ENCODE results near the gene TGFB1I1.
A peak's percentile ranks its signal among the peaks of the same experiment; 100 is the strongest.

The TGFB1I1 gene

DNA sequence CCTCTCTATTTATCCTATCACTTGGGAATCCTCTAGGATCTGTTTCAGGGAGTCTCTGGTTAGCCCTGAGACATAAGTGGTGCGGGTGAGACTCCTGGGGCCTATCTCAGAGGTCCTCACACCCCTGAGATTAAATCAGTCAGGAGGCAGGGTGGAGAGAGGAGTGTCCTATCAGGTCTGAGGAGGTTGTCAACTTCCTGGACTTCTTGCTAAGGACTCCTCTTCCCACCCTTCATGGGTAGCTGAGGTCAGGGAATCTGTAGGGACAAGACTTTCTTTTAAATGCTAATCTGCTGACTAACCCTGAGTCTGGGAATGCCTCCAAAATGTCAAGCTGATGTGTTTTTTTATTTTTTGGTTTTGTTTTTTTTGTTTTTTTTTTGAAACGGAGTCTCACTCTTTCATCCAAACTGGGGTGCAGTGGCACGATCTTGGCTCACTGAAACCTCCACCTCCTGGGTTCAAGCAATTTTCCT lies 19.3 kb upstream of the TGFB1I1 start:
- Histone ChIP-seq H3K27ac (ENCODE audit: low read depth, low read length) (peak overlapping the region; percentile 81), H3K4me1 (ENCODE audit: control insufficient read depth, insufficient read depth, low read length) (peaks cover 23% of the 10 kb centered on the region), H3K27me3 (ENCODE audit: control insufficient read depth, insufficient read depth, low read length) (no peaks in the 10 kb centered on the region), H3K4me3 (ENCODE audit: low read depth, low read length) (no peak overlapping the region), H3K9me3 (ENCODE audit: control insufficient read depth, insufficient read depth, low read length) (no peaks in the 10 kb centered on the region), H3K36me3 (ENCODE audit: control insufficient read depth, insufficient read depth, low read length) (no peaks in the 10 kb centered on the region), H3K9ac (ENCODE audit: low read depth, low read length) (no peak overlapping the region)

DNA sequence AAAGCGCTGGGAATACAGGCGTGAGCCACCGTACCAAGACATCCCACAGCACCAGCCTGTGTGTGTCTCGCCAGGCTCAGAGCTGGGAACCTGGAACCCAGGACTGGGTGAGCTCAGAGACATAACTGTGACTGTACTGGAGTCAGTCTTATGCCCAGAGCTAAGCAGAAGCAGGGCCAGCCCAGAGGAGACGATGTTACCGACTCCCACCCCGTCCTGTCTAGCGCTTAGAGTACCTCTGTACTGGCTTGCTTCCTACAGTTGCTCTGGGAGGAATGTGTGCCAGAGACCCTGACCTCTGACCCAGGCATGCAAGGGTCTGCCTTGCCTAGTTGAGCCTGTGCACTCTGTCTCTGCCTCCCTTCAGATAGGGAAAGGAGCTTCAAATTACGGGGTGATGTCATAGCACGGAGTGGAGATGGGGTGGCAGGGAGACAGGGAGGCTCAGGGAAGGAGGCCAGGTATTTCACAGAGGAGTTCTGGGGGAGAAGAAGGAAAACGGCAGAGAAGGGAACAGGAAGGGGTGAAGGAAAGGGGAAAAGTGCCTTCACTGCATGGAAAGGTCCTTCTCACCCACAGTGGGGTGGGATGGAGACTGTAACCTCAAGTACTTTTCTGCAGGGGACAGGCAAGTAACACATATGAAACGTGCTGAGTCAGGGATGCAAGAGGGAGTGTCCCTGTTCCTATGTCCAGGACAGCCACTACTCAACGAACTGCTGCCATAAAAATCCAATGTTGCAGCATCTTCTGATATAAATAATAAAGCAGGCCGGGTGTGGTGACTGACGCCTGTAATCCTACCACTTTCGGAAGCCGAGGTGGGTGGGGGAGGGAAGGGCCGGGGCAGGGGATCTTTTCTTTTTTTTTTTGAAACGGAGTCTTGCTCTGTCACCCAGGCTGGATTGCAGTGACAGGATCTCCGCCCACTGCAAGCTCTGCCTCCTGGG lies 18.4 kb upstream of the TGFB1I1 start:
- no peak overlapping the region for H3K4me3 ChIP-seq (ENCODE audit: low read depth, low read length)
- no peak overlapping the region for H3K9ac ChIP-seq (ENCODE audit: low read depth, low read length)

DNA sequence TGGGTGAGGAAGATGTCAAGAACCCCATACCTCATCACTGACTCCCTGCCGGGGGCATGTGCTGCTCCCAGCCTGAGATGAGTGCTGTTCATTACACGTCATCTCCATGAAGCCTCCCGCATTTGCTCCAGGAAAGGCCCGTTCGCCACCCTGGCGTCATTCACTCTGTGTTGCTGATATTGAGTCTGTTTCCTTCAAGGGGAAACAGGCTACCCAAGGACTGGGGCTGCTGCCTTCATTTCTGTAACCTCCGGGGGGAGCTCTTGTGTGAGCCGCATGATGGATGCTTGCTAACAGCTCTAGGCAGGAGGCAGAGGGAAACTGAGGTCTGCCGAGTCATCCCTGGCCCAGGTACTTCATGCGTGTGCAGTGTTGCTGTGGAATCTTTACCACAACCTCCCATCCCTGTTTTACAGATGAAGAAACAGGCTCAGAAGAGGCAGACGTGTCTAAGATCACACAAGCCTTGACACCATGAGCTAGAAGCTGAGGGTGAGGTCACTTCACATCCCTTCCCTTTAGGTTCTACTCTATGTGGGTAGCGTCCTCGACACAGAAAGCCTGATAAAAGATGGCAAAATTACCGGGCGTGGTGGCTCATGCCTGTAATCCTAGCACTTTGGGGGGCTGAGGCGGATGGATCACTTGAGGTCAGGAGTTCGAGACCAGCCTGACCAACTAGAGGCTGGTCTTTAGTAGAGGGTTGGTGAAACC lies 16.2 kb upstream of the TGFB1I1 start:
- no peak overlapping the region for H3K9ac ChIP-seq (ENCODE audit: low read depth, low read length)
- peaks cover 27% of the 10 kb centered on the region for H3K4me1 ChIP-seq (ENCODE audit: control insufficient read depth, insufficient read depth, low read length)
- no peaks in the 10 kb centered on the region for H3K27me3 ChIP-seq (ENCODE audit: control insufficient read depth, insufficient read depth, low read length)
- no peaks in the 10 kb centered on the region for H3K36me3 ChIP-seq (ENCODE audit: control insufficient read depth, insufficient read depth, low read length)
- H3K9me3 ChIP-seq (ENCODE audit: control insufficient read depth, insufficient read depth, low read length), result no peaks in the 10 kb centered on the region
- no peak overlapping the region for H3K4me3 ChIP-seq (ENCODE audit: low read depth, low read length)
- no peak overlapping the region for H3K27ac ChIP-seq (ENCODE audit: low read depth, low read length)

More for the DNA sequence above, 18.4 kb upstream of the TGFB1I1 start:
- H3K36me3 ChIP-seq (ENCODE audit: control insufficient read depth, insufficient read depth, low read length), result no peaks in the 10 kb centered on the region
- H3K9me3 ChIP-seq (ENCODE audit: control insufficient read depth, insufficient read depth, low read length), result no peaks in the 10 kb centered on the region
- no peaks in the 10 kb centered on the region for H3K27me3 ChIP-seq (ENCODE audit: control insufficient read depth, insufficient read depth, low read length)
- H3K4me1 ChIP-seq (ENCODE audit: control insufficient read depth, insufficient read depth, low read length), result peaks cover 27% of the 10 kb centered on the region
- peak overlapping the region; percentile 81 for H3K27ac ChIP-seq (ENCODE audit: low read depth, low read length)

DNA sequence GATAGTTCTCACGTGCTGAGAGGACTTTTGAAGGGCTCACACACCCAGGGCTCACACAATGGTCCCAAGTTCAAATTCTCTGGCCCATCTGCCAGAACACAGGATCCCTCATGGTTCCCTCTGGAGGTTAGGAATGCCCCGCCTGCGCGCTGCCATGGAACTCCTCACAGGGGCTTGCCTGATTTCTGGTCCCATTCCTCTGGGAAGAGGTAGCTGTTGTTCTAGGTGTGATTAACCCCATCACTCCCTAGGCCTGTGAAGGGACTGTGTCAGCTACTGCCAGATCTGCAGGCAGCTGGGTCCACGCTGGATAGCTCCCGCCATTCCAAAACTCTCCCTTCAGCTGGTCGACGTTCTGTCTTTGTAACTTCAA lies 15.0 kb upstream of the TGFB1I1 start:
- no peaks in the 10 kb centered on the region for H3K27me3 ChIP-seq (ENCODE audit: control insufficient read depth, insufficient read depth, low read length)
- H3K9ac ChIP-seq (ENCODE audit: low read depth, low read length), result no peak overlapping the region
- H3K9me3 ChIP-seq (ENCODE audit: control insufficient read depth, insufficient read depth, low read length), result no peaks in the 10 kb centered on the region
- peaks cover 22% of the 10 kb centered on the region for H3K4me1 ChIP-seq (ENCODE audit: control insufficient read depth, insufficient read depth, low read length)
- H3K4me3 ChIP-seq (ENCODE audit: low read depth, low read length), result no peak overlapping the region
- H3K27ac ChIP-seq (ENCODE audit: low read depth, low read length), result no peak overlapping the region
- H3K36me3 ChIP-seq (ENCODE audit: control insufficient read depth, insufficient read depth, low read length), result no peaks in the 10 kb centered on the region; the same call in 1 of the 2 replicates

DNA sequence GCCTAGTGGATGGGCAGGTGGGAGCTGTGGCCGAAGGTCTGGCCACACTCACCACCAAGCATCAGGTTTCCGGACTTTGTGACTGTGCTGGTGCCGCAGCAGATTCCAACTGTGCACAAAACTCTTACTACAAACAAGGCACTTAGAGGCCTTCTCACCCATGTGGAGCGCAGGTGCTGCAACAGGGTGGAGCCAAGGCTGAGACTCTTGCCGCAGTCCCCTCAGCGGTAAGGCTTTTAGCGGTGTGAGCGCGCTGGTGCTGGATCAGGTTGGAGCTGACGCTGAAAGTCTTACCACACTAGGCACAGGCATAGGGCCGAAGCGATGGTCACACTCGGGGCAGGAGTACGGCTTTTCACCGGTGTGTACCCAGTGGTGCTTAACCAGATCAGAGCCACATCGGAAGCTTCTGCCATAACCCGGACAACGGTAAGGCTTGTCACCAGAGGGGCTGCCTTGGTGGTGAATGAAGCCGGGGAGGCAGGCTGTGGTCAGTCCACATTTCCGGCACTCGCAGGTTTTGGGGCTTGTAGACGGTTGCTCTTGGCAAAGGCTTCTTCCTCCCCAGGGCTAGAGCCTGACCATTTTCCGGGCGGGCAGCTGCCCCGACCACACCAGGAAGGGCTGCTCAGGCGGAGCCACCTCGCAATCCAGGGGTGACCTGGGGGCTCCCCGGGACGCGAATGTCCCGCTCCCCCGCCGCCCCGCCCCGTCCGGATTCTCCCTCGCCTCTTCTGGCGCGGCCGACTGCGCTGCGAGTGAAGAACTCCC lies 13.7 kb upstream of the TGFB1I1 start:
- Histone ChIP-seq H3K9ac (ENCODE audit: low read depth, low read length) (peak overlapping the region; percentile 98), H3K36me3 (ENCODE audit: control insufficient read depth, insufficient read depth, low read length) (peaks cover 7% of the 10 kb centered on the region), H3K27ac (ENCODE audit: low read depth, low read length) (peak overlapping the region; percentile 99), H3K4me1 (ENCODE audit: control insufficient read depth, insufficient read depth, low read length) (peaks cover 10% of the 10 kb centered on the region), H3K27me3 (ENCODE audit: control insufficient read depth, insufficient read depth, low read length) (no peaks in the 10 kb centered on the region), H3K4me3 (ENCODE audit: low read depth, low read length) (peak overlapping the region; percentile 87), H3K9me3 (ENCODE audit: control insufficient read depth, insufficient read depth, low read length) (no peaks in the 10 kb centered on the region)

DNA sequence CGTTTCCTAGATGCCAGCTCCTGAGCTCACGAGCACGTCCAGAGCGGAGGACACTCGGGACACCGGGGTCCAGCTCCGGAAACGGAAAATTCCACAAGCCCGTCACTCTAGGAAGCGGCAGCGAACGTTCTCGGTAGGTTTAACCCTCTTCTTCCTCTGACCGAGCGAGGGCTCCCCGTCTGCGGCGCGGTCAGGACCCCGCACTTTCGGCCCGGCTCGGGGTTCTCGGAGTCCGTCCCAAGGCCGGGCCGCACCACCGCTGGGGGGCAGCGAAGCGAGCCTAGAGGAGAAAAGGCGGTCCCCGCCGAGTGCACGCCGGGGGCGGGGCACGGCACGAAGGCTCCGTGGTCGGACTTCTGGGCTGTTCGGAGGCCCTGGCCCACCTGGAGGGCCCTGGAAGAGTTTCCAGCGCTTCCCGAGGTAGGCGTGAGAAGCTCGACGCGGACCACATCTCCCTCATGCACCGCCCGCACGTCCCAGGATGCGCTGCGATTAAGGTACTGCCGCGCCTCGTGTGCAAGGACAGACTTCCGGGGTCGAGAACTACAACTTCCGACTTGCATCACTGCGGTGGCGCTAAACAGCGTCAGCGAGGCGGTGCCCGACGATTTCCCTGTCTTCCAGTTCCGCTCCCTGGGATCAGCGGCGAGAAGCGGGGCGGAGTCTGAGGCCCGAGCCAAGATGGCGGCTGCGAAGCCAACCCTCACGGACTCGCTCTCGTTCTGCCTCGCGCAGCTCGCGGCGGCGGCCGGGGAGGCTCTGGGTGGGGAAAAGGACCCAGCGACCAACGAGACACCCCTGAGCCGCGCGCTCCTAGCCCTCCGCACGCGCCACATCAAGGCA lies 12.9 kb upstream of the TGFB1I1 start, which contains the start of gene ARMC5:
Gene ARMC5 (plus strand): TSS at position 658 of the 843 bp plus-strand sequence. CDS start 24 bp downstream, at position 682.
- Histone ChIP-seq H3K27ac (ENCODE audit: low read depth, low read length) (peak within 1 kb of the TSS; percentile 99), H3K27me3 (ENCODE audit: control insufficient read depth, insufficient read depth, low read length) (no peaks in the 10 kb centered on the region), H3K4me3 (ENCODE audit: low read depth, low read length) (peak within 1 kb of the TSS; percentile 87), H3K36me3 (ENCODE audit: control insufficient read depth, insufficient read depth, low read length) (peaks cover 7% of the 10 kb centered on the region), H3K9ac (ENCODE audit: low read depth, low read length) (peak within 1 kb of the TSS; percentile 98), H3K4me1 (ENCODE audit: control insufficient read depth, insufficient read depth, low read length) (0 out of 2 replicates have a peak, but pooled peaks cover 3% of the 10 kb centered on the region), H3K9me3 (ENCODE audit: control insufficient read depth, insufficient read depth, low read length) (no peaks in the 10 kb centered on the region)

- H3K27me3 ChIP-seq (ENCODE audit: control insufficient read depth, insufficient read depth, low read length), result no peaks in the 10 kb centered on the region
- H3K9ac ChIP-seq (ENCODE audit: low read depth, low read length), result peak overlapping the region; percentile 98
- H3K9me3 ChIP-seq (ENCODE audit: control insufficient read depth, insufficient read depth, low read length), result no peaks in the 10 kb centered on the region
- 0 out of 2 replicates have a peak, but pooled peaks cover 3% of the 10 kb centered on the region for H3K4me1 ChIP-seq (ENCODE audit: control insufficient read depth, insufficient read depth, low read length)
- H3K4me3 ChIP-seq (ENCODE audit: low read depth, low read length), result peak overlapping the region; percentile 87
- H3K36me3 ChIP-seq (ENCODE audit: control insufficient read depth, insufficient read depth, low read length), result peaks cover 11% of the 10 kb centered on the region
- peak overlapping the region; percentile 99 for H3K27ac ChIP-seq (ENCODE audit: low read depth, low read length)
Observed at GRCh38 chr16:31459687-31460581, 12.0 kb upstream of the TGFB1I1 start.

GRCh38 chr16:31460582-31461002 lies 11.4 kb upstream of the TGFB1I1 start:
- H3K4me1 ChIP-seq (ENCODE audit: control insufficient read depth, insufficient read depth, low read length), result 0 out of 2 replicates have a peak, but pooled peaks cover 3% of the 10 kb centered on the region
- no peaks in the 10 kb centered on the region for H3K9me3 ChIP-seq (ENCODE audit: control insufficient read depth, insufficient read depth, low read length)
- H3K27ac ChIP-seq (ENCODE audit: low read depth, low read length), result peak overlapping the region; percentile 99
- H3K4me3 ChIP-seq (ENCODE audit: low read depth, low read length), result peak overlapping the region; percentile 64
- no peaks in the 10 kb centered on the region for H3K27me3 ChIP-seq (ENCODE audit: control insufficient read depth, insufficient read depth, low read length)
- peak overlapping the region; percentile 19; the same call in 1 of the 2 replicates for H3K9ac ChIP-seq (ENCODE audit: low read depth, low read length)
- peaks cover 14% of the 10 kb centered on the region for H3K36me3 ChIP-seq (ENCODE audit: control insufficient read depth, insufficient read depth, low read length)

- no peaks in the 10 kb centered on the region for H3K9me3 ChIP-seq (ENCODE audit: control insufficient read depth, insufficient read depth, low read length)
- no peak overlapping the region for H3K4me3 ChIP-seq (ENCODE audit: low read depth, low read length)
- H3K27ac ChIP-seq (ENCODE audit: low read depth, low read length), result no peak overlapping the region
- H3K27me3 ChIP-seq (ENCODE audit: control insufficient read depth, insufficient read depth, low read length), result no peaks in the 10 kb centered on the region
- H3K36me3 ChIP-seq (ENCODE audit: control insufficient read depth, insufficient read depth, low read length), result peaks cover 16% of the 10 kb centered on the region
- 0 out of 2 replicates have a peak, but pooled peaks cover 3% of the 10 kb centered on the region for H3K4me1 ChIP-seq (ENCODE audit: control insufficient read depth, insufficient read depth, low read length)
- H3K9ac ChIP-seq (ENCODE audit: low read depth, low read length), result no peak overlapping the region
Observed at GRCh38 chr16:31461201-31461920, 10.6 kb upstream of the TGFB1I1 start.
